HG02981 (cell line): ENCODE measurements around the gene OSBPL9.
"Not testable (repeated sequence)": the region's sequence is repeated elsewhere in the genome, so short reads cannot be mapped to it uniquely, and the experiment has no call there.

Source experiments
- ATAC-seq: cut with Tn5 transposase; IDR thresholded peaks from one replicate; pipeline ENCODE4 v1.9.1; 2021; ENCODE audit warnings: mild to moderate bottlenecking, moderate library complexity; ENCODE audit not compliant: unreplicated experiment

OSBPL9 gene

DNA sequence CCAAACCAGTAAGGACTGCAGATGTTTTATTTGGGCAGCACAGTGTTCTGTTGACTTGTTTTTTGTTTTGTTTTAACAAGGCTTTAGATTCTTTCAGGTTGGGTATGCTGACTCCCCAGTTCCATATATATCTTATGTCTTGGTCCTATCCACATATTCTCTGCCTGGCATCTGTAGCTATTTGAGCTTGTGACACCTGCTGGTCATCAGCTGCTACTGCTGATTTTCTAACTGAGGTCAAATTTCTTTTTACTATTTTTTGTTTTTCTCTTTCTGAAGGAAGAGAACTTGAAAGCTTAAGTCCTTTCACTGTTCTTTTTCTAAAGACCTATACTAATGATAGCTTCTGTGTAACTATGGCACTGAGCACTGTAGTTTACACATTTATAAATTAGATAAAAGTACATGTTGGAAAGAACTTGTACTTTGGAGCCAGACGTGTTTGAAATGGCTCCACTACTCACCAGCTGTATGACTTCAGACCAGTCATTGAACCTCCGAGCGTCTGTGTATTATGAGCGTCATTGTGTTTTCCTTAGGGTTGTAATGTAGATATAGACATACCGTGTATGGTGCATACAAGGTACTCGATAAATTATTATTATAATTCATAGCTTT, 152.2 kb downstream of the OSBPL9 start:
- no peak for ATAC-seq

- ATAC-seq = no peak
Observed at GRCh38 chr1:51776408-51776807, 159.5 kb downstream of the OSBPL9 start.

DNA sequence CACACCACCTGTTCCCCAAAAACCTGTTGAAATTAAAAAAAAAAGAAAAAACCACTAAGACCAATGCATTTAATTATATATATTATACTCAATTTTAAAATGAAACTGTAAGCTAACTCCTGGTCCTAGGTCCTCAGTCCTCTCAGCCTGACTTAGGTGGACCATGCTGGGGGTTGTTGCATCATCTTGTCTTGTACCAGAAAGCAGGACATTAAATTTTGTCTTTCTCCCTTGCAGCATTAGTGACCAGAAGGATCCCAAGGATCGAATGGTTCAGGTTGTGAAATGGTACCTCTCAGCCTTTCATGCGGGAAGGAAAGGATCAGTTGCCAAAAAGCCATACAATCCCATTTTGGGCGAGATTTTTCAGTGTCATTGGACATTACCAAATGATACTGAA, 164.0 kb downstream of the OSBPL9 start:
- ATAC-seq = no peak

- no peak for ATAC-seq
Observed at GRCh38 chr1:51784997-51785421, 168.1 kb downstream of the OSBPL9 start.

GRCh38 chr1:51788938-51789337, 172.0 kb downstream of the OSBPL9 start:
- no peak for ATAC-seq

- ATAC-seq = no peak
Observed at GRCh38 chr1:51789342-51789741, 172.4 kb downstream of the OSBPL9 start.

DNA sequence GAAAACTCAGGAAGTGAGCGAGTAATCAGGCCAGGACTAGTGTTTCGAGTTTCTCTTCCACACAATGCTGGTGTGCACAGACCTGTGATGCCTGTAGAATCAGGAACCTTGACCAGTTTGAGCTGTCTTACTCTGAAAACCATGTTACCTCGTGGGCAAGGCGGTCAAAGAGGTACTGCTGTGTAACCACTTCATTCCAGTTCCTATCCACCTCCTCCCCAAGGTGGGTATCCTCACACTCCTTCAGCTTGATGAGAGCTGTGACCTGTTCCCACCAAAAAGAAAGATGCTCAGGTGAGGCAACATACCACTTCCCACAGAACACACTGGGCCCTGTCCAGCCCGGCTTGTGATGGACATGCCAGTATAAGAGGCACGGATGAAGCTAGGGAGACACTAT, 173.5 kb downstream of the OSBPL9 start:
- ATAC-seq = no peak

- no peak for ATAC-seq
Observed at GRCh38 chr1:51791888-51792287, 175.0 kb downstream of the OSBPL9 start.

DNA sequence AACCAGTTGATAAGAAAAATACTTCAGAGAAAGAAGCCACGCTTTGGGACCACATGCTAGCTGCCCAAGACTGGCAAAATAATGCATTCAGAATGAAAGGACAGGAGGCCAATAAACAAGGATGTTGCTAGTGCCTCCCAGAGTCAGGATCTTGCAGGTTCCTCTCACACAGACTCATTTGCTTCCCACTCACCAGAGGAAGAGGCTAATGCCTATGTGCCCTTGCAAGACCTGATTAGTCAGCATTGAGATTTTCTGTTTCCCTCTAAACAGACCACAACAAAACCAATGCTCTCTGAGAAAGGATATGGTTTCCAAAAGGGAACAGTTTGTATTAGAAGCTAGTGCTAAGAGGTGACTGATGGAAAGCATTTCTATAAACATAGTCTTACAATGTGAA, 176.0 kb downstream of the OSBPL9 start:
- no peak for ATAC-seq

DNA sequence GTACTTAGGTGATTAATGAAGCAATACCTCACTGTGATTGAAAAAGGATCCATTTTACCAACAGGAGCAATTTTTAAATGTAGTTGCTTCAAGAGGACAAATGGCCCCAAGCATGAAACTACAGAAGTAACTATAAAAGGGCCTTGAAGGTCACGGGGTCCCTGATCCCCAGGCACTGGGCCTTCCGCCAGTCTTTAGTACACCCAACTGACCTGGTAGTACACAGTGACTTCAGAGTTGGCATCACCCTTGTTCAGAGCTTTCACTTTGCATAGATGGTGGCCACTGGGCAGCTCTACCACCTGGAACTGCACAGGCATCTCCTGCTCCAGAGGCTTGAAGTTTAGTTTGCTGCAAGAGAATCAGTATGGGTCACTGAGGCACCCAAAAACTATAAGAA, 177.4 kb downstream of the OSBPL9 start:
- ATAC-seq = no peak

- ATAC-seq = no peak
Observed at GRCh38 chr1:51794868-51795267, 178.0 kb downstream of the OSBPL9 start.

DNA sequence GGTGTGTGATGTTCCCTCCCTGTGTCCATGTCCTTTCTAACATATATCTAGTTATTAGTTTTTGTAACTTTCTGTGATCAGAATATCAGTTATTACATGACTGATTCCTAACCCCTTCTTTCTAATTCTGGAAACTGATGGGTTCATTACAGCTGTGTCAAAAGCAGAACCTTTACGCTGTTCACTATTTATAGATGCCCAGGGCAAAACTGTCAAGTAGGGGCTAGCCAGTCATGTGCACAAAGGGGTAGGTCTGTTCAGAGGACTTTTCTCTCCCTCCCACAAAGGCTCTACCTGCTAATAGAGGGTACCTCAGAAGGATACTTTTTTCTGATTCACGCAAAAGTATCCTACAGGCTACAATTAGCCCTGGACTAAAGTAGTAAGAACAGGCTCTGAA, 182.5 kb downstream of the OSBPL9 start:
- no peak for ATAC-seq

DNA sequence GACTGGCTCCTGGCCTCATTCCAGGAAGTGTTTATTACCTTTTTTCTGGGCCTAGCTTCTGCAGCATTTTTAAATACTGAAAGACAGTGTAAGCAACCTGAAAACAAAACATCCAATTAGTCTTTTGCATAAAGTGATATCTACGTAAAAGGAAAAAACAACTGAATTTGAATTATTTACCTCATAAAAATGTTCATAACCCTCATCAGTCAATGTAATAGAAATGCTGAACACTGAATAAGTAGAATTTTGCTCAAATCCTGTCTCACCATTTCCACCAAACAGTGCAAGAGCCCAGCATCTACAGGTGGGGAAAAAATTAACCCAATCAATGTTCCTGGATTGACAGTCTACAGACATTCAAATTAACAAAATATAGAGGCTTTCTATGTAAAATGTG, 197.6 kb downstream of the OSBPL9 start:
- no peak for ATAC-seq

- no peak for ATAC-seq
Observed at GRCh38 chr1:51818487-51818886, 201.6 kb downstream of the OSBPL9 start.

DNA sequence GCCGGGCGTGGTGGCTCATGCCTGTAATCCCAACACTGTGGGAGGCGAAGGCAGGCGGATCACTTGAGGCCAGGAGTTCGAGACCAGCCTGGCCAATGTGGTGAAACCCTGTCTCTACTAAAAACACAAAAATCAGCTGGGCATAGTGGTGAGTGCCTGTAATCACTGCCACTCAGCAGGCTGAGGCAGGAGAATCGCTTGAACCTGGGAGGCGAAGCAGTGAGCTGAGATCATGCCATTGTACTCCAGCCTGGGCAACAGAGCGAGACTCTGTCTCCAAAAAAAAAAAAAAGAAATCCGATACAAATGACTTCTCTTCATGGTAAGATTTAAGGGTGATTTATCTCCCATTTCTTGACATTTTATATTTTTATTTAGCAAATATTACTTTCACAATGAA, 202.1 kb downstream of the OSBPL9 start:
- ATAC-seq = not testable (repeated sequence)

DNA sequence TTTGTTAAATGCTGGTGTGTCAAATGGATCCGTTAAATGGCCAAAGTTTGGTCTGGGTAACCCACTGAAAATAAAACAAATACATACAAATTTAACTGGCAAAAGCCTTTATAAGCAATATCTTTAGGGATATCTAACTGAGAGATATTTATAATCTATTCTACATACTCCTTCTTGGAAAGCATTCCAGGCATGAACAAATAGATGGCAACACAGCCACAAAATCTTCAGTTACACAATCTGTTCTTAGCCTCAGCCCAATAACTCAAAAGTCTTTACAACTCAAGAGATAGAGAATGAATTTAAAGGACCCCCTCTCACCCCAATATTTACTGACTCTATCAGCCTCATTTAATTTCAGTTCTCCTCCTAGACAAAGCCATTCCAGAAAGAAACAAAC, 202.9 kb downstream of the OSBPL9 start:
- ATAC-seq = no peak

GRCh38 chr1:51829058-51829457, 212.2 kb downstream of the OSBPL9 start:
- ATAC-seq = no peak

GRCh38 chr1:51833700-51834099, 216.8 kb downstream of the OSBPL9 start:
- no peak for ATAC-seq

DNA sequence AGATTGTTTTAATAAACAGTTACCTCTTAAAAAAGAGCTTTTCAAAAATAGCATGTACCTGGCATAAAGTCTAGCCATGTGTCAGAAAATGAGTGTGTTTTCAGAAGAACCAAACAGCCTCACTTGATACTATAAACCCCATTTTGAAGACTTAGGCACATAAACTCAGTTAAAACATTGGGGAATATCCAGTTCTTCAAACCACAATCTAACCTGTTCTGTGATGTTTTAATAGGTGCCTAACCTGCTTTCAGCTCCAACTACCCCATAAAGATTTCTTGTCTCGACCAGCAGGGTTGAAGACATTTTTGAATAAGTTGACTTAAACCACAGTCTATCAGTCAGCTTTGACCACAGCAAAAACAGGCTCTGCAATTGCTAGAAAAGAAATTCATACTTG, 220.4 kb downstream of the OSBPL9 start:
- no peak for ATAC-seq
